ENCODE measurements around the gene ASB7.

DNA sequence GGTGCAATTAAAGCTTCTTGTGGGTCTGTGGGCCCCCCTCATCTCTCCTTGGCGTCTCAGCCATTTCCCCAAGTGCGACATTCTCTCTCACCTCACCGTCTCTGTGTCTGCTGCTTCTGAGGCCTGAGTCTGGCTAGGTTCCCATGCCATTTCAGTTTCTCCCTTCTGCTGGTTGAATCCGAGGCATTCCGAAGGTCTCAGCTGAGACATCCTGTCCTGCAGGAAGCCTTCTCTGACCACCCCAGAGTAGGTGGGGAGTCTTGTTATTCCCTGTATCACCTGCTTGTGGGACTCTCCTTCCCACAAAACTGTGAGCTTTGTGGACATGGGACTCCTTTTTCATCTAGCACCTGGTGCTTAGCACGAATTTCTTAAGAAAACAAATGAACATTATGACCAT is 78.3 kb downstream of the ASB7 start:
- TF ChIP-seq, protein P1, sequence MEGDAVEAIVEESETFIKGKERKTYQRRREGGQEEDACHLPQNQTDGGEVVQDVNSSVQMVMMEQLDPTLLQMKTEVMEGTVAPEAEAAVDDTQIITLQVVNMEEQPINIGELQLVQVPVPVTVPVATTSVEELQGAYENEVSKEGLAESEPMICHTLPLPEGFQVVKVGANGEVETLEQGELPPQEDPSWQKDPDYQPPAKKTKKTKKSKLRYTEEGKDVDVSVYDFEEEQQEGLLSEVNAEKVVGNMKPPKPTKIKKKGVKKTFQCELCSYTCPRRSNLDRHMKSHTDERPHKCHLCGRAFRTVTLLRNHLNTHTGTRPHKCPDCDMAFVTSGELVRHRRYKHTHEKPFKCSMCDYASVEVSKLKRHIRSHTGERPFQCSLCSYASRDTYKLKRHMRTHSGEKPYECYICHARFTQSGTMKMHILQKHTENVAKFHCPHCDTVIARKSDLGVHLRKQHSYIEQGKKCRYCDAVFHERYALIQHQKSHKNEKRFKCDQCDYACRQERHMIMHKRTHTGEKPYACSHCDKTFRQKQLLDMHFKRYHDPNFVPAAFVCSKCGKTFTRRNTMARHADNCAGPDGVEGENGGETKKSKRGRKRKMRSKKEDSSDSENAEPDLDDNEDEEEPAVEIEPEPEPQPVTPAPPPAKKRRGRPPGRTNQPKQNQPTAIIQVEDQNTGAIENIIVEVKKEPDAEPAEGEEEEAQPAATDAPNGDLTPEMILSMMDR (IDR thresholded peaks at IDR 0.05) = no peak
- no peak for TF ChIP-seq POLR2AphosphoS5 (IDR thresholded peaks at IDR 0.05)
